Spleen (tissue), 11 donors: ENCODE measurements around the gene RS1. TPM values are rescaled to one million over a fixed set of nuclear protein-coding genes. Genes with fewer than 3 reads are reported as not detected.

ENCODE experiments used
- DNase-seq: peaks from one replicate; pipeline ENCODE4 v3.0.0-alpha.2; 2020
- H3K27ac ChIP-seq, 8 donors: fragments of 200-600 bp; sonication (generic) in 7 of 8; 1 replicate in 4 of 8; 2 replicates in 4 of 8; pipeline versions ENCODE4 v1.5.0 to v1.8.0; 2016 to 2021; ENCODE audit warnings: inconsistent platforms in 4 of 8, mild to moderate bottlenecking in 4 of 8, moderate library complexity in 1 of 8
- H3K27me3 ChIP-seq, 7 donors: fragments of 200-600 bp; sonication (generic) in 6 of 7; replicated peaks in 1 of 7; 1 replicate in 4 of 7; 2 replicates in 3 of 7; pipeline versions ENCODE4 v1.5.0 to v1.8.0; 2016 to 2021; ENCODE audit warnings: inconsistent platforms in 3 of 7, mild to moderate bottlenecking in 1 of 7
- H3K36me3 ChIP-seq, 6 donors: fragments of 200-600 bp; sonication (generic) in 5 of 6; 1 replicate in 4 of 6; 2 replicates in 2 of 6; pipeline versions ENCODE4 v1.5.0 to v1.8.0; 2016 to 2021; ENCODE audit warnings: inconsistent platforms in 2 of 6
- H3K4me1 ChIP-seq, 6 donors: fragments of 200-600 bp; sonication (generic) in 5 of 6; 1 replicate in 3 of 6; 2 replicates in 3 of 6; pipeline versions ENCODE4 v1.5.0 to v1.8.0; 2016 to 2021; ENCODE audit warnings: inconsistent platforms in 3 of 6
- H3K4me3 ChIP-seq, 8 donors: fragments of 200-600 bp; sonication (generic) in 7 of 8; 1 replicate in 4 of 8; 2 replicates in 4 of 8; pipeline versions ENCODE4 v1.5.0 to v1.8.0; 2016 to 2021; ENCODE audit warnings: inconsistent platforms in 4 of 8, mild to moderate bottlenecking in 4 of 8, moderate library complexity in 2 of 8
- H3K9me3 ChIP-seq, 8 donors: fragments of 200-600 bp; sonication (generic) in 7 of 8; 1 replicate in 4 of 8; 2 replicates in 4 of 8; pipeline versions ENCODE4 v1.5.0 to v1.8.0; 2016 to 2021; ENCODE audit warnings: inconsistent platforms in 4 of 8
- CTCF ChIP-seq, 11 experiments: fragments of 200-600 bp in 7 of 11; fragments of 450-650 bp in 4 of 11; sonication (generic) in 4 of 11; IDR thresholded peaks in 8 of 11; conservative IDR thresholded peaks in 3 of 11; 1 replicate in 7 of 11; 2 replicates in 4 of 11; pipeline versions ENCODE4 v1.4.0 to v1.8.0; 2016 to 2021; ENCODE audit warnings: antibody characterized with exemption in 11 of 11, inconsistent platforms in 4 of 11, mild to moderate bottlenecking in 1 of 11
- POLR2A ChIP-seq, 3 donors: fragments of 450-650 bp; IDR thresholded peaks; one replicate each; pipeline ENCODE4 v1.5.1; 2017; ENCODE audit warnings: antibody characterized with exemption in 3 of 3, mild to moderate bottlenecking in 1 of 3
- POLR2AphosphoS5 ChIP-seq, 3 donors: sonication (generic); formaldehyde crosslinking; IDR thresholded peaks; one replicate each; pipeline ENCODE4 v1.5.1; 2017; ENCODE audit warnings: antibody characterized with exemption in 3 of 3
- WGBS, 5 donors: extraction: QIAGEN DNeasy Blood & Tissue Kit in 3 of 5; methylation state at CpG; one replicate each; pipeline versions ENCODE4 v1.1.5 to v1.1.7; 2013 to 2018; 5-methylcytosine and 5-hydroxymethylcytosine counted together
- intact Hi-C: fragments of 100-400 bp; cut with DNase I; formaldehyde crosslinking; loops from one replicate; pipeline ENCODE4 v1.15.0; 2023; ENCODE audit warnings: low total_unique reads
- polyA plus RNA-seq, 3 donors: library from polyadenylated mRNA; stranded (reverse); fragments of 200-250 nt; gene quantifications; one replicate each; pipeline ENCODE4 v1.2.1, GENCODE V29; 2013
- total RNA-seq, 7 donors: library from RNA; depleted of rRNA in 3 of 7; stranded (reverse); fragments of >200 nt in 3 of 7; fragmentation: NEBNext Ultra II Directional in 4 of 7; extraction: Animal tissue kit (Norgen Biotek cat#: 25700) in 4 of 7; gene quantifications; one replicate each; pipeline versions ENCODE4 v1.1.0 to v1.2.1, GENCODE V29; 2016 to 2021
- donor health status: healthy with polysubstance abuse.
- donor health status: DM: no; HTN: no; CAD: no; lungs with moderate emphysema.
- donor health status: DM: no; HTN: no; CAD: no.
- donor health status: Bipolar disorder and iron deficiency.
- donor health status: healthy.
- donor health status: DM: no; HTN: no; CAD: no.
- donor health status: DM: yes; HTN: yes; CAD: no.

The RS1 gene
- total and polyA plus RNA-seq, 10 donors = 0.04 TPM; not detected in 9

- Histone ChIP-seq H3K27me3 (no peaks in the 10 kb centered on the region), H3K27ac (no peak overlapping the region), H3K36me3 (no peaks in the 10 kb centered on the region), H3K9me3 (no peaks in the 10 kb centered on the region), H3K4me3 (no peak overlapping the region), H3K4me1 (peaks cover 0 to 7% (median 2%) of the 10 kb centered on the region in 6 donors)
- TF ChIP-seq POLR2A (IDR thresholded peaks at IDR 0.05) = no peak
- no peak for TF ChIP-seq CTCF (IDR thresholded peaks at IDR 0.05 in 8 of 11, conservative IDR thresholded peaks at IDR 0.05 in 3 of 11)
- no peak for TF ChIP-seq POLR2AphosphoS5 (IDR thresholded peaks at IDR 0.05)
- intact Hi-C loops = no loop called here
- WGBS, 5 donors = 56 to 68% (median 64%) methylated on average over 9 to 11 of the region's 11 CpGs
- no peak for DNase-seq
Measured at GRCh38 chrX:18676470-18676869, 4.6 kb upstream of the RS1 start.

- TF ChIP-seq POLR2A (IDR thresholded peaks at IDR 0.05) (no peak), POLR2AphosphoS5 (IDR thresholded peaks at IDR 0.05) (no peak), CTCF (IDR thresholded peaks at IDR 0.05 in 8 of 11, conservative IDR thresholded peaks at IDR 0.05 in 3 of 11) (no peak)
- Histone ChIP-seq H3K27me3 (no peaks in the 10 kb centered on the region), H3K4me3 (peak overlapping the region in 1 of 8 donors; percentile 78), H3K27ac (peak overlapping the region in 2 of 8 donors; percentile 93), H3K36me3 (no peaks in the 10 kb centered on the region), H3K9me3 (no peaks in the 10 kb centered on the region), H3K4me1 (peaks cover 0 to 7% (median 2%) of the 10 kb centered on the region in 6 donors)
- intact Hi-C loops = no loop called here
- DNase-seq = no peak
- WGBS, 5 donors = 78 to 93% (median 80%) methylated on average over 10 of the region's 10 CpGs
Measured at GRCh38 chrX:18676050-18676449, 4.1 kb upstream of the RS1 start.

GRCh38 chrX:18674788-18675735 lies 3.2 kb upstream of the RS1 start:
- Histone ChIP-seq H3K36me3 (no peaks in the 10 kb centered on the region), H3K27me3 (no peaks in the 10 kb centered on the region), H3K4me1 (peaks cover 0 to 7% (median 2%) of the 10 kb centered on the region in 6 donors), H3K27ac (peak overlapping the region; percentile 30 to 95 (median 91)), H3K4me3 (peak overlapping the region; percentile 35 to 78 (median 50)), H3K9me3 (no peaks in the 10 kb centered on the region)
- peak; percentile 93 for DNase-seq
- TF ChIP-seq POLR2AphosphoS5 (IDR thresholded peaks at IDR 0.05) (peak; percentile 77 to 88 (median 81)), POLR2A (IDR thresholded peaks at IDR 0.05) (no peak)
- WGBS, 5 donors = 0 to 37% (median 1%) methylated on average over 34 to 74 of the region's 74 CpGs
- intact Hi-C loops = no loop called here

- peak; percentile 86 for DNase-seq
- 0 to 29% (median 1%) methylated on average over 13 to 19 of the region's 19 CpGs for WGBS, 5 donors
- H3K4me1 ChIP-seq = peaks cover 0 to 7% (median 2%) of the 10 kb centered on the region in 6 donors
- H3K27ac ChIP-seq = peak overlapping the region; percentile 1 to 95 (median 91)
- H3K27me3 ChIP-seq = no peaks in the 10 kb centered on the region
- intact Hi-C loops = no loop called here
- TF ChIP-seq POLR2A (IDR thresholded peaks at IDR 0.05) (no peak), CTCF (IDR thresholded peaks at IDR 0.05 in 8 of 11, conservative IDR thresholded peaks at IDR 0.05 in 3 of 11) (no peak), POLR2AphosphoS5 (IDR thresholded peaks at IDR 0.05) (no peak)
- H3K36me3 ChIP-seq = no peaks in the 10 kb centered on the region
- H3K4me3 ChIP-seq = peak overlapping the region; percentile 35 to 78 (median 50)
- H3K9me3 ChIP-seq = no peaks in the 10 kb centered on the region
Measured at GRCh38 chrX:18674417-18674787, 2.5 kb upstream of the RS1 start.
